ENCODE measurements around the gene PRSS27.
"Not testable (repeated sequence)": the region's sequence is repeated elsewhere in the genome, so short reads cannot be mapped to it uniquely, and the experiment has no call there.

PRSS27 gene

DNA sequence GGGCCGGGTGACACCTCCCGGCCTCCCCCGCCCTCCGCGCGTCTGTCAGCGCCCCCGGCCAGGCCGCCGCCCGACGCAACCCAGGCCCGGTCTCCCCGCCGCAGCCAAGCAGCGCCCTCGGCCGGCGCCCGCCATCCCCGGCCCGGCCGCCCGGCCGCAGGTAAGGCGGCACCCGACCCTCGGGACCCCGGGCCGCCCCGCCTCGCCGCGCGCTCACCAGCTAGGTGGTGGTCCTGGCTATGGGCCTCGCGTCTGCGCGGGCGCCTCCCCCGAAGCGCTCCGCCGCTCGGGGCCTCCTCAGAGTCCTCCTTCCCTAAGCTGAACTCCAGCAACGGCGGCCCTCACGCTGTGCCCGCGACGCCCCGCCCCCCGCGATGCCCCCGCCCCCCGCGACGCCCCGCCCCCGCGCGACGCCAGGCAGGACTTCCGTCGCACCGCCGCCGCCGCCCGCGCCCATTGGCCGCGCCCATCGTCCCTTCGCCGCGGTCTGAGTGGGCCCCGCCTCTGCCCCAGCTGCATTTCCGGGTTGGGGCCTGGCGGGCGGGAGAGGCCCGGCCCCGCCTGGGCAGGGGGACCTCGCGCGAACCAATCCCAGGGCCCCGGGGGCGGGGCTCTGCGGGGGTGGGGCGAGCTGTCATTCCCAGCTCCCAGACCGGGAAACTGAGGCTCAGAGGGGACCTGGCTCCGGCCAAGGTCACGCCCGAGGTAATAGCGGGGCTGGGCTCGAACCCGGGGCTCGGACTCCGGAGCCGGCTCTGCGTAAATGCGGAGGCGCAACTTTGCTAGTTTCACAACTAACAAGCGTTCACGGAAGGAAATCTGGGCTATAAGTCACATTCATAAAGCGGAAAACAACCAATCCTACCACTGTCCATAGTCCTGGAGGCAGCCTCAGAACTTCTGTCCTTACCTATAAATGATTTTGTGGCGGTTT is 46.7 kb downstream of the PRSS27 start:
- DNase-seq (ENCODE audit: low read depth in 3 of 3): peak; percentile 87 to 94 (median 93)

DNA sequence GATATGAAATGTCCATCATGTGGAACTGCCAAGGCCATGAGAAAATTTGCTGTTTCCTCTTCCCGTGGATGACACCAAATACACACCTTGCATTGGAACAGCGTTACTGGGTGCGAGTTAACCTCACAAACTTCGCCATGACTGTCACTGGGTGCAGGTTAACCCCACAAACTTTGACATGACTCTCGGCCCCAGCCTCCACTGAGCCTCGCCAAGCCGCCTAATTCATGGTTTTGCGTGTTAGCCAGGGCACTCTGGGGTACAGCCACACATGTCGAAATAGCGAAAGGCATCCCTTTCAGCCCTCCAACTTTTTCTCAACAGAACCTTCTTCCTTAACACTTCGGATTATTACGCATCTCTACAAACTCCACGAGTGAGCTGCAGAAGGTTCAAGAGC is 48.3 kb downstream of the PRSS27 start:
- DNase-seq (ENCODE audit: low read depth in 3 of 3): no peak

DNA sequence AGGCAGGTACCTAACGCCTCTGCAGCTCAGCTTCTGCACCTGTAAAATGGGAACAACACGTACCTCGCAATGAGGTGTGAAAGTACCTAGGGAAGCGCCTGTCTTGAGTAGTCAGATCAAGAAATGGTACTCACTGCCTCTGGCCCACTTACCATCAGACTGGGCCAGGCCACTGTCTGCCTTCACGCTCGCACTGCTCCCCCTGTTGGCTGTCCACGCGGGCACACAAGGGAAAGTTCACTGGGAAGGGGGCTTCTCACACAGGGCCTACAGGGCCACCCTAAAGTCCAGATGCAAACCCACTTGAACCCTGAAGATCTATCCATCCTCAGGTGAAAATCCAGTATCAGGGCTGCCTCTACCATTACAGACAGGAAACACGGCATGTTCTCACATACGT is 48.8 kb downstream of the PRSS27 start:
- peak in 1 of 3 donors; percentile 15 for DNase-seq (ENCODE audit: low read depth in 3 of 3)

GRCh38 chr16:2670017-2670416 is 50.0 kb downstream of the PRSS27 start:
- peak; percentile 36 to 62 (median 55) for DNase-seq (ENCODE audit: low read depth in 3 of 3)

DNA sequence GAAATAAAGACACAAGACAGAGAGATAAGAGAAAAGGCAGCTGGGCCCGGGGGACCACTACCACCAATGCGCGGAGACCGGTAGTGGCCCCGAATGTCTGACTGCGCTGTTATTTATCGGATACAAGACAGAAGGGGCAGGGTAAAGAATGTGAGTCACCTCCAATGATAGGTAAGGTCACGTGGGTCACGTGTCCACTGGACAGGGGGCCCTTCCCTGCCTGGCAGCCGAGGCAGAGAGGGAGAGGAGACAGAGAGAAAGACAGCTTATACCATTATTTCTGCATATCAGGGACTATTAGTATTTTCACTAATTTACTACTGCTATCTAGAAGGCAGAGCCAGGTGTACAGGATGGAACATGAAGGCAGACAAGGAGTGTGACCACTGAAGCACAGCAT is 50.4 kb downstream of the PRSS27 start:
- not testable (repeated sequence) for DNase-seq (ENCODE audit: low read depth in 3 of 3)

GRCh38 chr16:2666671-2667070 is 53.4 kb downstream of the PRSS27 start:
- DNase-seq (ENCODE audit: low read depth in 3 of 3): not testable (repeated sequence)

DNA sequence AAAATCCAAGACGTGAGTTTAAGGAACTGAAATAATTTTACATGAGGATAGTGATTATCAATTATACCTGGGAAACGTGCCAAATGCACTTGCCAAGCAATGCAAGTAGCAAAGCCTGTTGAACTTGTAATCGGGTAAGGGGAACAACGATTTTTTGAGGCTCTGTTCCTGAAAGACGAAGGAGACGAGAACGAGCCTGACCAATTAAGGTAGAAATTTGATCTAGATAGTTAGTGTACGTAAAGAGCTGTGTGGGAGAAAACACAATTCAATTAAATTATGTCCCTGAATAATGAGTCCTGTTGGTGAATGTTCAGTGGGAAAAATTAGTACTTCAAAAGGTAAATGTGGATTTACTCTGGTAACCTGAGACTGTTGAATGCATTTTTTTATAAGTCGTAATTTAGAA is 55.4 kb downstream of the PRSS27 start:
- DNase-seq (ENCODE audit: low read depth in 3 of 3): no peak

- peak; percentile 26 to 47 (median 44) for DNase-seq (ENCODE audit: low read depth in 3 of 3)
These were observed 56.2 kb downstream of the PRSS27 start for GRCh38 chr16:2663553-2664546.
